Body of pancreas (tissue), 4 donors: ENCODE data around the gene SLC19A1.

ENCODE experiments used
- CTCF ChIP-seq, 7 experiments: fragments of 450-650 bp in 4 of 7; fragments of 200-600 bp in 3 of 7; sonication (generic) in 3 of 7; IDR thresholded peaks; one replicate each; pipeline ENCODE4 v1.5.1; 2016 to 2019; ENCODE audit warnings: antibody characterized with exemption in 7 of 7
- POLR2A ChIP-seq, 3 donors: fragments of 450-650 bp; IDR thresholded peaks; one replicate each; pipeline ENCODE4 v1.6.1; 2016; ENCODE audit warnings: antibody characterized with exemption in 3 of 3, mild to moderate bottlenecking in 2 of 3

- TF ChIP-seq POLR2A (IDR thresholded peaks at IDR 0.05) = no peak
- TF ChIP-seq CTCF (IDR thresholded peaks at IDR 0.05) = no peak
These were observed 93.9 kb downstream of the SLC19A1 start for GRCh38 chr21:45448283-45448809.
